Stimulated activated CD8-positive, alpha-beta memory T cell treated with anti-CD3 and anti-CD28 coated beads, Interleukin-12 subunit alpha, Interleukin-12 subunit beta, amount 100 ng/mL, for 24 hours (primary cell): ENCODE data around the gene PRMT7.

Experiments used
- DNase-seq: peaks from one replicate; pipeline ENCODE4 v3.0.0-alpha.2; 2020; ENCODE audit errors: extremely low read depth

The PRMT7 gene

GRCh38 chr16:68396481-68396880 is 85.7 kb downstream of the PRMT7 start:
- DNase-seq: no peak

GRCh38 chr16:68397710-68398201 is 86.9 kb downstream of the PRMT7 start:
- no peak for DNase-seq

- DNase-seq: no peak
Observed at GRCh38 chr16:68399456-68399855, 88.6 kb downstream of the PRMT7 start.

- DNase-seq: no peak
Observed at GRCh38 chr16:68400083-68400923, 89.5 kb downstream of the PRMT7 start.

GRCh38 chr16:68400924-68401460 is 90.2 kb downstream of the PRMT7 start:
- no peak for DNase-seq

GRCh38 chr16:68401871-68402747 is 91.3 kb downstream of the PRMT7 start:
- no peak for DNase-seq

- DNase-seq: no peak
Observed at GRCh38 chr16:68402748-68403040, 91.9 kb downstream of the PRMT7 start.

GRCh38 chr16:68403177-68403576 is 92.4 kb downstream of the PRMT7 start:
- no peak for DNase-seq

- no peak for DNase-seq
Observed at GRCh38 chr16:68403704-68404103, 92.9 kb downstream of the PRMT7 start.

GRCh38 chr16:68404736-68405345 is 94.0 kb downstream of the PRMT7 start:
- DNase-seq: no peak

- no peak for DNase-seq
Observed at GRCh38 chr16:68406458-68407152, 95.8 kb downstream of the PRMT7 start.
